NCI-H774 (cell line): ENCODE measurements around the gene GSPT2.
A peak's percentile ranks its signal among the peaks of the same experiment; 100 is the strongest.
"Not testable (repeated sequence)": the region's sequence is repeated elsewhere in the genome, so short reads cannot be mapped to it uniquely, and the experiment has no call there.

Experiments used
- DNase-seq: peaks from one replicate; lab custom pipeline; 2025; lab: John Stamatoyannopoulos, UW

The GSPT2 gene

GRCh38 chrX:51743179-51743957 lies at the start of gene GSPT2:
Gene GSPT2 (plus strand): TSS chrX:51743442. CDS start chrX:51743627, 185 bp downstream.
- peak; percentile 5 for DNase-seq

GRCh38 chrX:51694254-51694653 lies 49.0 kb upstream of the GSPT2 start:
- no peak for DNase-seq

GRCh38 chrX:51697397-51697796 lies 45.8 kb upstream of the GSPT2 start:
- DNase-seq = no peak

- not testable (repeated sequence) for DNase-seq
Observed at GRCh38 chrX:51710277-51711164, 32.7 kb upstream of the GSPT2 start, which contains the start of gene CENPVL1. Gene CENPVL1 (plus strand): TSS chrX:51710512. CDS start chrX:51710512, 0 bp downstream.

GRCh38 chrX:51712943-51713647 lies 30.1 kb upstream of the GSPT2 start:
- not testable (repeated sequence) for DNase-seq

- DNase-seq = no peak
Observed at GRCh38 chrX:51728202-51728601, 15.0 kb upstream of the GSPT2 start.

- DNase-seq = no peak
Observed at GRCh38 chrX:51737091-51737490, 6.2 kb upstream of the GSPT2 start.

- no peak for DNase-seq
Observed at GRCh38 chrX:51742586-51742985, 656 bp upstream of the GSPT2 start.

- no peak for DNase-seq
Observed at GRCh38 chrX:51747671-51748070, 4.4 kb downstream of the GSPT2 start.

- DNase-seq = no peak
Observed at GRCh38 chrX:51759055-51759839, 16.0 kb downstream of the GSPT2 start.

GRCh38 chrX:51760657-51761056 lies 17.4 kb downstream of the GSPT2 start:
- no peak for DNase-seq

GRCh38 chrX:51766546-51766945 lies 23.3 kb downstream of the GSPT2 start:
- DNase-seq = no peak

- DNase-seq = no peak
Observed at GRCh38 chrX:51776851-51777250, 33.6 kb downstream of the GSPT2 start.

GRCh38 chrX:51779306-51779705 lies 36.1 kb downstream of the GSPT2 start:
- no peak for DNase-seq

- no peak for DNase-seq
Observed at GRCh38 chrX:51795136-51795535, 51.9 kb downstream of the GSPT2 start.
